GM21576 (cell line): ENCODE results near the gene KYNU.
"Not testable (repeated sequence)": the region's sequence is repeated elsewhere in the genome, so short reads cannot be mapped to it uniquely, and the experiment has no call there.

Experiments
- ATAC-seq: cut with Tn5 transposase; IDR thresholded peaks from one replicate; pipeline ENCODE4 v1.9.1; 2021; ENCODE audit warnings: mild to moderate bottlenecking, moderate library complexity; ENCODE audit not compliant: unreplicated experiment

The KYNU gene

GRCh38 chr2:142870526-142870925, 6.9 kb upstream of the KYNU start:
- ATAC-seq: no peak

- ATAC-seq: no peak
Observed at GRCh38 chr2:142871396-142871795, 6.1 kb upstream of the KYNU start.

GRCh38 chr2:142872882-142873724, 4.4 kb upstream of the KYNU start:
- ATAC-seq: no peak

- ATAC-seq: no peak
Observed at GRCh38 chr2:142873831-142874287, 3.6 kb upstream of the KYNU start.

GRCh38 chr2:142874293-142874814, 3.1 kb upstream of the KYNU start:
- no peak for ATAC-seq

GRCh38 chr2:142875010-142875409, 2.5 kb upstream of the KYNU start:
- ATAC-seq: no peak

- no peak for ATAC-seq
Observed at GRCh38 chr2:142875652-142876051, 1.8 kb upstream of the KYNU start.

GRCh38 chr2:142876423-142876822, 1.0 kb upstream of the KYNU start:
- no peak for ATAC-seq

- peak; percentile 35 for ATAC-seq
Observed at GRCh38 chr2:142878031-142878678, 691 bp downstream of the KYNU start.

GRCh38 chr2:142879151-142879550, 1.7 kb downstream of the KYNU start:
- no peak for ATAC-seq

GRCh38 chr2:142880279-142880678, 2.8 kb downstream of the KYNU start:
- no peak for ATAC-seq

- ATAC-seq: no peak
Observed at GRCh38 chr2:142881619-142882018, 4.2 kb downstream of the KYNU start.

GRCh38 chr2:142882500-142882899, 5.0 kb downstream of the KYNU start:
- ATAC-seq: not testable (repeated sequence)

- ATAC-seq: no peak
Observed at GRCh38 chr2:142883526-142883925, 6.1 kb downstream of the KYNU start.

- no peak for ATAC-seq
Observed at GRCh38 chr2:142885543-142885942, 8.1 kb downstream of the KYNU start.

GRCh38 chr2:142892715-142893114, 15.3 kb downstream of the KYNU start:
- ATAC-seq: peak; percentile 98

GRCh38 chr2:142893241-142893640, 15.8 kb downstream of the KYNU start:
- ATAC-seq: no peak

GRCh38 chr2:142897807-142898206, 20.3 kb downstream of the KYNU start:
- ATAC-seq: no peak

GRCh38 chr2:142900327-142900726, 22.9 kb downstream of the KYNU start:
- ATAC-seq: not testable (repeated sequence)

- ATAC-seq: no peak
Observed at GRCh38 chr2:142901780-142902179, 24.3 kb downstream of the KYNU start.

- ATAC-seq: not testable (repeated sequence)
Observed at GRCh38 chr2:142903726-142904125, 26.3 kb downstream of the KYNU start.

GRCh38 chr2:142907653-142908052, 30.2 kb downstream of the KYNU start:
- ATAC-seq: no peak
